ENCODE measurements around the gene TBCEL. TPM values are rescaled to one million over a fixed set of nuclear protein-coding genes. Genes with fewer than 3 reads are reported as not detected.
"Not testable (repeated sequence)": the region's sequence is repeated elsewhere in the genome, so short reads cannot be mapped to it uniquely, and the experiment has no call there.

Gene TBCEL
- total RNA-seq, 1 experiment from 2014 or later = 18.3 TPM

DNA sequence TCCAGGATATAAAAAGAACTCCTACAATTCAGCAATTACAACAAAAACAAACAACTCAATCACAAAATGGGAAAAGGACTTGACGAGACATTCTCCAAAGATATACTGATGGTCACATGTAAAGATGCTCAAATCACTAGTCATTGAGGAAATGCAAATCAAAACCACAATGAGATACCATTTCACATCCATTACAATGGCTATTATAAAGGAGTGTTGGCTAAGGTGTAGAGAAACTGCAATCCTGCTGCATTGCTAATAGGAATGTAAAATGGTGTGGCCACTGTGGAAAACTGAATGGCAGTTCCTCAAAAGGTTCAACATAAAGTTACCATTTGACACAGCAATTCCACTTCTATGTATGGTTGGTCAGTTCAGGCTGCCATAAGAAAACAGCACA lies 11.8 kb upstream of the TBCEL start:
- no peak for DNase-seq (ENCODE audit: low read depth)
- in situ Hi-C loops (cut with HindIII; ENCODE audit: low pct_unique_long_range_greater_than_20kb, low sequenced_read_pairs) = no loop called here

DNA sequence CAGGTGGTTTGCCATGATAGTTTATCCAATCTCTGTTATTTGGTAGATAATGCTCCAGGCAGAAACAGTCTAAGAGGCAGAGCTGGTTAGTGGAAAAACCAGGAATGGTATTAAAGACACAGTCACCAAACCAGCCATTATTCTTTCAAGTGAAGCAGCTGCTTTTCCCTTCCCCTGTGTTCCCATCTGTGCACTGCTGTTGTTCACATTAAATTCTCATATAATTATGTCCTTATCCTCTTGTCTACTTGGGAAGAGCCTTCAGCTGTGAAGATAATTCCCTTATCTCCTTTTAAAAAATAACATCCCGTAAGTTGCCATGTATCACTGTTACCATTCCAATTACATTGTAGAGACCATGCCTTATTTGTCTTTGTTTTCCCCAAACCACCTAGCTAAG lies 5.2 kb upstream of the TBCEL start:
- no peak for DNase-seq (ENCODE audit: low read depth)
- in situ Hi-C loops (cut with HindIII; ENCODE audit: low pct_unique_long_range_greater_than_20kb, low sequenced_read_pairs) = no loop called here

DNA sequence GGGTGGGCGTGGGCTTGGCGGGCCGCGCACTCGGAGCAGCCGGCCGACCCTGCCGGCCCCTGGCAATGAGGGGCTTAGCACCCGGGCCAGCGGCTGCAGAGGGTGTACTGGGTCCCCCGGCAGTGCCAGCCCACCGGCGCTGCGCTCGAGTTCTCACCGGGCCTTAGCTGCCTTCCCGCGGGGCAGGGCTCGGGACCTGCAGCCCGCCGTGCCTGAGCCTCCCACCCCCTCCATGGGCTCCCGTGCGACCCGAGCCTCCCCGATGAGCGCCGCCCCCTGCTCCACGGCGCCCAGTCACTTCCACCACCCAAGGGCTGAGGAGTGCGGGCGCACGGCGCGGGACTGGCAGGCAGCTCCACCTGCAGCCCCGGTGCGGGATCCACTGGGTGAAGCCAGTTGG lies 2.2 kb upstream of the TBCEL start:
- in situ Hi-C loops (cut with HindIII; ENCODE audit: low pct_unique_long_range_greater_than_20kb, low sequenced_read_pairs) = not testable (repeated sequence)

DNA sequence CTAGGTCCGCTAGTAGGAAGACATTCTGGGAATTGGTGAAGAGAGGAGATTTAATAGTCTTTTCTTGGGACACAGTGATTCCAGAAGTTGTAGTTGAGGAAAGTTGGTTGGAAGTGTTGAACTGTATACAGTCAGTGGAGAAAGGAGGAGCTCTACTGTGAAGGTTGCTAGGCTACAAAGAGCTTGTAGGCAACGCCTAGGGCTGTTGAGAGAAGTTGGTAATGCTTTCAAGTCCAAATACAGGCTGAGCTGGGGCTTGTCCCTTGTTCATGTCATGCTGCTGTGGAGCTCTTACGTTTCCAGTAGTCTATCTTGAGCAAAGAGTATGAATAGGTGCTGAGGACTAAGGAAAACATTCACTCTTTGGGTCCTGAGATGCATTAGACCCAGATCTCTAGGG lies 1.1 kb downstream of the TBCEL start:
- in situ Hi-C loops (cut with HindIII; ENCODE audit: low pct_unique_long_range_greater_than_20kb, low sequenced_read_pairs) = no loop called here
- DNase-seq (ENCODE audit: low read depth) = no peak

More for the DNA sequence above, 2.2 kb upstream of the TBCEL start:
- DNase-seq (ENCODE audit: low read depth) = not testable (repeated sequence)

DNA sequence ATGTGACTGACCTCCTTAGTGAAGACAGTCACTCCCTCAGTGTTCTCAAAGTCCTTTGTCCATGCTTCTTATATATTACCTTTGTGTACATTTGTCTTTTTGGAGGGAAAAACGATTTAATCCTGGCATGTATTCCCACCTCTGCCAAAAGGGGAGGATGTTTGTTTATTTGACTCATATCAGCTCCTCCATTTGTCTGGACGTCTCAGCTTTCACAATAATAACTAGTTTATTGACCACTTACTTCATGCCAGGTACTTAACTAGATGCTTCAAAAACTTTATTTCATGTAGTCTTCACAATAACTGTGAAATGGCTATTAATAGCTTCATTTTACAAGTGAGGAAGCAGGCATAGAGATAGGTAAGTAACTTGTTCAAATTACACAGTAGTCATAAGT lies 5.3 kb downstream of the TBCEL start:
- in situ Hi-C loops (cut with HindIII; ENCODE audit: low pct_unique_long_range_greater_than_20kb, low sequenced_read_pairs) = no loop called here
- no peak for DNase-seq (ENCODE audit: low read depth)

DNA sequence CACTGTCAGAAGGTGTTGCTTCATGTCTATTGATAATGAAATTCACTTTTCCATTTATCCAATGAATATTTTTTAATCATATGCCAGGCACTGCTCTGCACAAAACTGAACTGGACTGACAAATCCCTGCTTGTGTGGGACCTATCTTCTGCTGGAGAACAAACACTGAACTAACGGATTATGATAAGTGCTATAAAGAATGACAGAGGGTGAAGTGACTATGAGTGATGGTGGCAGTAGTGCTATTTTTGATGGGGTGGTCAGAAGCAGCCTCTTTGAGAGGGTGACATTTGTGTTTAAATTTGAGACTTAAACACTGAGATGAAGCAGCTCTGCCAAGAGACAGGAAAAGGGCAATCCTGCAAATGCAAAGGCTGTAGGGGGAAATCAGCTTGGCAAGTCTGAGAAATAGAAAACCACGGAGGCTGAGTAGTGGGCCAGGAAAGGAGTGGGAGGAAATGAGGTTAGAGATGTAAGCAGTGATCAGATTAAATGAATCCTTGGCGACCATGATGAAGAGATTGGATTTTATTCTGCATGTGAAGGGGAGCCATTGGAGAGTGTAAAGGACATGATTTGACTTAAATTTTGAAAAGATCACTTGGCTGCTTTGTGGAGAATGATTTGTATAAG lies 6.0 kb downstream of the TBCEL start:
- no peak for DNase-seq (ENCODE audit: low read depth)
- in situ Hi-C loops (cut with HindIII; ENCODE audit: low pct_unique_long_range_greater_than_20kb, low sequenced_read_pairs) = no loop called here

DNA sequence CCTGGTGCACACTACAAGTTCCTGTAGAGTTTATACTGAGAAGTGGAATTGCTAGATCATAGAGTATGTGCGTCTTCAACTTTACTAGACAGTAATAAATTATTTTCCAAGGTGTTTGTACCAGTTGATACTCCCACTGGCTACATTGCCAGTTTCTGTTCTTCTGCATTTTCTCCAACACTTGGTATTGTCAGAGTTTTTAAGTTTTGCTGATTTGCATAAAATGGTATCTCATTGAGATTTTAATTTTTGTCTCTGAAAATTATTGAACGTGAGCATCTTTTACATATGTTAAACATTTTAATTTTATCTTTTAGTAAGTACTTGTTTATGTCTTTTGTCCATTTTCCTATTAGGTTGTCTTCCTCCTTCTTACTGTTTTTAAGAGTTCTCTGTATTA lies 7.3 kb downstream of the TBCEL start:
- in situ Hi-C loops (cut with HindIII; ENCODE audit: low pct_unique_long_range_greater_than_20kb, low sequenced_read_pairs) = no loop called here
- DNase-seq (ENCODE audit: low read depth) = no peak

DNA sequence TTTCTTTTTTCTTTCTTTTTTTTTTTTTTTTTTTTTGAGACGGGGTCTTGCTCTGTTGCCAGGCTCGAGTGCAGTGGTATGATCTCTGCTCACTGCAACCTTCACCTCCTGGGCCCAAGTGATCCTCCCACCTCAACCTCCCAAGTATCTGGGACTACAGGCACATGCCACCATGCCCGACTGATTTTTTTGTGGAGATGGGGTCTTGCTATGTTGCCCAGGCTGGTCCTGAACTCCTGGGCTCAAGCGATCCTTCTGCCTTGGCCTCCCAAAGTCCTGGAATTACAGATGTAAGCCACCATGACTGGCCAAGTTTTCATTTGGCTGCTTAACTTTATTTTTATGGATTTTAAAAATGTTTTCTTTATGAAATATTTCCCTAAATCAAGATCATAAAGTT lies 7.7 kb downstream of the TBCEL start:
- in situ Hi-C loops (cut with HindIII; ENCODE audit: low pct_unique_long_range_greater_than_20kb, low sequenced_read_pairs); DNase-seq (ENCODE audit: low read depth): not testable (repeated sequence)

DNA sequence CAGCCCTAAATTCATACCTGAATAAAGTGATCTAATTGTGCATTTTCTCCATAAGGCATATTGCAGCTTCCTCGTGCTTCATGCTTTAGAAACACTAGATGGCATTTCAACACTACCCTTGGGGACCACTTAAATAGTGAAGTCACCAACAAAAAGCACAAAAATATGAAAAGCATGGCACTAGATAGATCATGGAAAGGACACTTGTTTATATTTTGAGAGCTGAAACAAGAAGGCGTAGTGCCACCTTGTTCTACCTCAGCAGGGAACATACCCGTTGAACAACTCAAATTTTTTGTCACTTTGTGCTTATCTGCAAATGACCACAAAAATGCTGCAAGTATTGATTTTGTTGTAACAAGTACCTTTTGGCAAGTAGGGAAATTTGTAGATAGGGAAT lies 8.6 kb downstream of the TBCEL start:
- in situ Hi-C loops (cut with HindIII; ENCODE audit: low pct_unique_long_range_greater_than_20kb, low sequenced_read_pairs) = no loop called here
- DNase-seq (ENCODE audit: low read depth) = no peak

DNA sequence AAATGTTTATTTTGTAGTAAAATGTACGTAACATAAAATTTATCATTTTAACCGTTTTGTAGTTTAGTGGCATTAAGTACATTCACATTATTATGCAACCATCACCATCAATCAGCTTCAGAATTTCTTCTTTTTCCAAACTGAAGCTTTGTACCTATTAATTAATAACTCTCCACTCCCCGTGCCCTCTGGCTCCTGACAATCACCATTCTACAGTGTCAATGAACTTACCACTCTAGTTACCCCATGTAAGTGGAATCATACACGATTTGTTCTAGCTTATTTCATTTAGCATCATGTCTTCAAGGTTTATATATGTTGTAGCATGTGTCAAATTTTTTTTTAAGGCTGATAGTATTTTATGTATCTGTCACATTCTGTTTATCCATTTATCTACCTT lies 9.7 kb downstream of the TBCEL start:
- in situ Hi-C loops (cut with HindIII; ENCODE audit: low pct_unique_long_range_greater_than_20kb, low sequenced_read_pairs) = no loop called here
- no peak for DNase-seq (ENCODE audit: low read depth)

DNA sequence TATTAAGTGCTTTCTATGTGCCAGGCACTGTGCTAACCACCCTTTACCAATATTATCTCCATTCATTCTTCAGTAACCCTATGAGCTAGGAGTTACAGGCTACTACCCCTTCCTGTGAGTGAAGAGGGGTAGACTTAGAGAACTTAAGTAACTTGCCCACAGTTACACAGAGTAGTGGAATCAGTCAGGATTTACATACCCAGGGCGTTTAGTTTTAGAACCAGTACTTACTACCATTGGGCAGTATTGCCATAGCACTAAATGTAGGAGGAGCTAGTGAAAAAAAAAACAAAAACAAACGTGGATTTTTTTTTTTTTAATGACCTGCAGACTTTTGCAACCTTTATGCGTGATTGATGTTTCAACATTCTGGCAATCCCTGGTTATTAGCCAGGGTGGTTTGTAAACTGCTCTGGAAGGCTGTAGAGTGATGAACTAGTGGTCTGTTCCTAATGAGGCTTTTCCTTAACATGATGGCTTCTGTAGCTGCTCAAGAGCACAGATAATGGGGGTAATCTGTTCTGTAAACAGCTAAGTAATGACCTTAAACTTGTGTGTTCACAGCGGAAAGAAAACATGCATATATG lies 11.4 kb downstream of the TBCEL start:
- in situ Hi-C loops (cut with HindIII; ENCODE audit: low pct_unique_long_range_greater_than_20kb, low sequenced_read_pairs) = no loop called here
- DNase-seq (ENCODE audit: low read depth) = no peak

DNA sequence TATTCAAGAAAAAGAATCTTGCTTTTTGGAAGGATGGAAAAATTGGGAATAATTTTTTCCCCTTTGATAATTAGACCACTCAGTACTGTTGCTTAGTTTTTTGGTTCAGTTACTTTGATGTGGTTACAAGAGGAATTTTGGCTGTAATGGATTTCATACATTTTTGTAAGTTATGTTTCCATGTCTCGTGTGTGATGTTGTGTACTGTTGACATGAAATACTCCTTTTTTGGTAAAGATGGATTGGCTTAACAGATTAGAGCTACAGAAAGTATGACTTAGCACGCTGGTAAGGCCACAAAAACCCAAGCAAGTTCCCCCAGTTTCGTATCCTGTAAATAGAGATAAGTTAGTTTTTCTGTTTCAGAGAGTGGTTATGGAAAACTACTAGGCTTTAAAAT lies 11.9 kb downstream of the TBCEL start:
- DNase-seq (ENCODE audit: low read depth) = no peak
- in situ Hi-C loops (cut with HindIII; ENCODE audit: low pct_unique_long_range_greater_than_20kb, low sequenced_read_pairs) = no loop called here

DNA sequence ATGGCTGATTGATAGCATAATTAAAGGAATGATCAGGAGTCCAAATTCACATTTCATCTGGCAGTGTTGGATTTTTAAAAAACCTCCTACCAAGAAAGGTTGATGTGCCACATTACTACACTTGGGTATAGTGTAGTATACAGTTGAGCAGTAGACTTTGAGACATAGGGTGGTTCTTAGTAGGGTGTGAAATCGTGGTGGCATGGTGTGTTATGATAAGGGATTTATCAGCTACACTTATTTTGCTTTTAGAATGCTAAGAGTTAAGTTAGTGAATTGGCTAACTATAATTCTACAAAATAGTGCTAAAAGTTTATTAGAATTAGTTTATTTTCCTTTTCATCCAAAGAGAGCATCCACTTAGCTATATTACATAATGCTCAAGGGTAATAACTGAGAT lies 13.1 kb downstream of the TBCEL start:
- DNase-seq (ENCODE audit: low read depth) = no peak
- in situ Hi-C loops (cut with HindIII; ENCODE audit: low pct_unique_long_range_greater_than_20kb, low sequenced_read_pairs) = no loop called here

DNA sequence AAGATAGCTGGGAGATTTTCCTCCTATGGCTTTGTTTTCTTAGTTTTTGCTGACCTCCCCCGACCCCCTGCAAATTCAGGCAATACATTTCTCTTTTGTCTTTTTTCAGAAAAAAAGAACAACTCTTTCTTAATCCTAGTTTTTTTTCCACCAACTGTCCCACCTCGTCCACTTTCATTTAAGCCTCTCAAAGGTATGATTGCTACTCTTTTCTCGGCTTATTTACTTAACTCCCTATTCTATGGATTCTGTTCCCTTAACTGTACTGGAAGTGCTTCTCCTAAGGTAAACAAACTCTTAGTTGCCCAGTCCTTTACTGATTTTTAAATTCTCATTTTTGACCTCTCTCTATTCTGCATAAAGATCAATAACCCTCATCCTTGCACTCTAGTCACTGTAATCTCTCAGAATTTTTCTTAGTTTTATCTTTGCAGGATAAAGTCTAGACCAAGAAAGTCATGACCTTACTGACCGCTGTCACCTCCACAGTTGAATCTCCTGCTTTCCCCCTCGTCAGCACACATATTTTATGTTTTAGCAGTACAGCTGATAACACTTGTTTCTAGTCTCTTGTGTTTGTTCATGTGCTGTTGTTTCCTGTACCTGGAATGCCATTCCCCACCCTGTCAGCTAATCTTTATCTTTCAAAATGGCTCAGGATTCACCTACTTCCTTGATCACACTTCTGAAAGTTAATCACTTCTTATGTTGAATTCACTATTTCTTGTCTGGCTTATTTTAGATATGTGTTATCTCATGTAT lies 14.9 kb downstream of the TBCEL start:
- in situ Hi-C loops (cut with HindIII; ENCODE audit: low pct_unique_long_range_greater_than_20kb, low sequenced_read_pairs) = no loop called here
- DNase-seq (ENCODE audit: low read depth) = no peak

DNA sequence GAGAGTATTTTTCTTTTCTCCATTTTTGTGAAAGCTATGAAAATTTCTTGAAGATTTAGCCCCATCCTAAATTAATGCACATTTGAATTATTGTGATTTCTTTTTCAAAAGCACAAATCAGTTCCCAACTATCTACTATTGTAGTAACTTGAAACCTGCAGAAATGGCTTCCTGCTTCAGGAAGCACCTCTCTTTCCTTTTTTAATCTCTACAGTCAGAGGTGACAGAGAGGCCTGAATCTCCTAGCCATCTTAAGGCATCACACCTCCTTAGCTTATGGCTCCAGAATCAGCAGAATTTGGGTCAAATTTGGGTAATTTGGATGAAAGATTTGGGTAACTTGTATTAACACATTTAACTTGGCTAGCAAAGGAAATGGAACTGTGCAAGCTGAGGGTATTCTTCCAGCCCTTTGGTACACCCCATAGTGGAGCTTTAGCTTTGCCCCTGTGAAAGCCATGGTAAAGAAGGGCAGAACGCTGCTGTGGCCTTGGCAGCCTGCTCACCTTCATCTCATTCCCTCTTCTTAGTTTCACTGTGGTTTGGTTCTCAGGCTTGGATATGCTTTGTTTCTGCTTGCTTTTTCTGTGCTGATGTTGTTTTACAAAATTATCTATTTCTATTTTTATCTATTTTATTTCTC lies 16.2 kb downstream of the TBCEL start:
- in situ Hi-C loops (cut with HindIII; ENCODE audit: low pct_unique_long_range_greater_than_20kb, low sequenced_read_pairs) = no loop called here
- no peak for DNase-seq (ENCODE audit: low read depth)

DNA sequence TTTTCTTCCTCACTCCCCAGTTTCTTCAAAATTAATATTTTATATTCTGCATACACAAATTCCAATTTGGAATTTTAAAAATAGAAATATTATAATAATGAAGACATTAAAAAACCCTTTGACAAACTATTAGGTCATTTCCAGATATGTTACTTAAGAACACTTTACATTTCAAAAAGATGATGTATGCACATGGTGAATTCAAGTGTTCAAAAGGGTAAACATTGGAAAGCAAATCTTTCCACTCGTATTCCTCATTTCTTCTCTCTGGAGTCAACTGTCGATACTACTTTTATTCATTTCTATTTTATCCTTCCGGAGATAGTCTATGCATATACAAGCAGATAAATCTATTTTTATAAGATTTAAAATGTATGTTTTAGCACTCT lies 16.7 kb downstream of the TBCEL start:
- in situ Hi-C loops (cut with HindIII; ENCODE audit: low pct_unique_long_range_greater_than_20kb, low sequenced_read_pairs) = no loop called here
- DNase-seq (ENCODE audit: low read depth) = no peak

DNA sequence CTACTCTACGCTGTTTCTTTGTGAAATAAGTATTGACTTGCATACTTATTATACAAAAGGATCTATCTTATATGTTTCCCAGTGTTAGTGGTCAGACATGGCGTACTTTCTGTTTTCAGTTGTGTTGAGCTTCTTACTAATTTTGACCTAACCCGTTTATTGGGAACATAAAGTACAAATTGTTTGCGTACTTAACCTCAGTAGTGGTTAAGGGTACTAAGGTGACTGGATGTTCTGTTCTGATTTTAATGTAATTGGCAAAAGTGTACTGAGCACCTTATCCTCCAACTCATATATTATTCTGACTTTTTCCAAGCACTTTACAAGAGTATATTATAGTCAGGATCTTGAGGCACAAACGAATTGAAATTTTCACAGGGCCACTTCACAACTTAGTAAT lies 17.2 kb downstream of the TBCEL start:
- in situ Hi-C loops (cut with HindIII; ENCODE audit: low pct_unique_long_range_greater_than_20kb, low sequenced_read_pairs) = no loop called here
- DNase-seq (ENCODE audit: low read depth) = no peak

DNA sequence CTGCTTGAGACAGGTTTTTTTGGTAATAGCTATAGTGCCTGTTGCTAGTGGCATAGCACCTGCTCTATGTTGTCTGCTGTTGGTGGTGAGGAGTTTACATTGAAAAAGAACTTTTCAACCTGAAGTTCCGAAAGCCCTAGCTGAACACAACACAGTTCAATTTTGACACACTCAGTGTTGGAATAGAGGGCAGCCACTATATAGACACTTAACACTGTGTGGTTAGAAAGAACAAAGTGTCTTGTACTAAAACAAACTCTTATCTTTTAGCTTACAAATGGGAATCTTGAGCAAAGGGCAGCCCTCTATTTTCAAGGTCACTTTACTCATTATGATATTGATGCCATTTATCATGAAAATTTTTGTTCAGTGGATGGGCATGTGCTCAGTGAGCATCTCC lies 18.4 kb downstream of the TBCEL start:
- in situ Hi-C loops (cut with HindIII; ENCODE audit: low pct_unique_long_range_greater_than_20kb, low sequenced_read_pairs) = no loop called here
- no peak for DNase-seq (ENCODE audit: low read depth)

DNA sequence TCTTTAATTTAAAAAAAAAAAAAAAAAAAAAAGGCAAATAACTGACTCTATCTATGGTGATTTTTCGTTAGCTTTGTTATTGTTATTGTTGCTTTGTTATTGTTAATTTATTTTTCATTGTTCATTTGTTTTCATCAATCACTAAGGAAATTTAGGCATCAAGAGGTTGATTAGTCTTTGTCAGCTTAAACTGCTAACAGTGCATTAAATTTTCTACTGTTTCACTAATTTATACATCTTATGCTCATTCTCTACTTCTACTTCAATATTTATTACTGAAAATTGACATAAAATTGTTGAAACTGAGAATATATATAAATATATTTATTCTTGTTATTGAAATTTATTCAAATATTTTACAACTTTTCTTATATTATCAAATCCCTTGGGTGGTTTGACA lies 24.0 kb downstream of the TBCEL start:
- DNase-seq (ENCODE audit: low read depth) = no peak
- in situ Hi-C loops (cut with HindIII; ENCODE audit: low pct_unique_long_range_greater_than_20kb, low sequenced_read_pairs) = no loop called here

All from Caki2 (cell line).